ENCODE data around the gene PPP1R12A. TPM values are rescaled to one million over a fixed set of nuclear protein-coding genes. Genes with fewer than 3 reads are reported as not detected.

Gene PPP1R12A
- total RNA-seq (2011; cell fraction: chromatin; rRNA removed; ENCODE audit: low replicate concordance): 78.5 and 335 TPM in 2 replicates
- 46.4 and 56.5 TPM in 2 replicates for total RNA-seq (2011; cell fraction: nucleolus; rRNA removed)
- 94.4 and 121 TPM in 2 replicates for total RNA-seq (2011; cell fraction: nucleoplasm; rRNA removed)
- total RNA-seq (2014; rRNA removed) (68.0 and 116 TPM in 2 replicates), total RNA-seq (2014; rRNA removed; fragmentation: Illumina TruSeq; extraction: Trizol) (106 and 131 TPM in 2 replicates), total RNA-seq (2015; rRNA removed; fragmentation: Illumina TruSeq; extraction: Trizol) (118 and 119 TPM in 2 replicates), total RNA-seq (2021) (51.9 and 53.3 TPM in 2 replicates), polyA plus RNA-seq (2011; rRNA removed) (49.3 and 51.3 TPM in 2 replicates), polyA plus RNA-seq (2014; fragmentation: Illumina TruSeq; extraction: Trizol) (83.8 and 109 TPM in 2 replicates), polyA plus RNA-seq (2014; fragmentation: Nextera tagmentation; extraction: Ambion mirVana) (10 to 100 TPM; 26.4 to 42.3 TPM), polyA plus RNA-seq (2014; rRNA removed) (37.0 and 44.1 TPM in 2 replicates), polyA minus RNA-seq (2011; rRNA and poly(A)+ RNA removed) (232 and 234 TPM in 2 replicates), Bru-seq, nascent RNA (percentile 93 among the genes with signal in this experiment), BruChase-seq, experiment 1, labeled RNA remaining after a 2-hour chase (percentile 93 among the genes with signal in this experiment), BruChase-seq, experiment 2, labeled RNA remaining after a 6-hour chase (percentile 92 among the genes with signal in this experiment)
- polyA plus RNA-seq (2011; cell fraction: cytosol; rRNA removed): 11.0 and 12.7 TPM in 2 replicates
- 52.5 and 67.8 TPM in 2 replicates for polyA plus RNA-seq (2011; cell fraction: nucleus; rRNA removed)
- polyA plus RNA-seq (2012): 29.0 and 33.0 TPM in 2 replicates
- polyA minus RNA-seq (2011; cell fraction: cytosol; rRNA and poly(A)+ RNA removed): 52.6 and 79.4 TPM in 2 replicates
- polyA minus RNA-seq (2011; cell fraction: nucleus; rRNA and poly(A)+ RNA removed): 96.9 and 176 TPM in 2 replicates
- long read RNA-seq, experiment 1, full-length matches to known transcripts: 5 of 182 reads
- long read RNA-seq, experiment 1, partial matches to known transcripts: 161 of 182 reads
- long read RNA-seq, experiment 1, other reads (novel, unspliced or antisense): 16 of 182 reads
- long read RNA-seq, experiment 2, partial matches to known transcripts: 0 of 22 reads
- long read RNA-seq, experiment 2, other reads (novel, unspliced or antisense): 22 of 22 reads
- long read RNA-seq, experiment 3, partial matches to known transcripts: 49 of 56 reads
- long read RNA-seq, experiment 3, other reads (novel, unspliced or antisense): 6 of 56 reads

- Histone ChIP-seq H3K4me1 (replicated peaks in 1 of 2; ENCODE audit: control insufficient read depth in 2 of 2, insufficient read depth in 2 of 2, low read length in 2 of 2) (peaks cover 3 to 11% of the 10 kb centered on the region in 2 experiments; a peak in 3 of 5 replicates), H3K79me2 (ENCODE audit: control insufficient read depth, insufficient read depth, low read length) (peaks cover 71% of the 10 kb centered on the region), H4K20me1 (replicated peaks; ENCODE audit: control insufficient read depth, insufficient read depth, low read length) (no peaks in the 10 kb centered on the region), H3K9me3 (replicated peaks; ENCODE audit: control insufficient read depth, insufficient read depth, low read depth, low read length) (no peaks in the 10 kb centered on the region), H3K4me3 (peak within 1 kb of the TSS; percentile 91), H3K36me3 (ENCODE audit: control insufficient read depth, insufficient read depth, low read length) (peaks cover 2% of the 10 kb centered on the region; the same call in 1 of the 3 replicates), H2AFZ (ENCODE audit: low read depth, low read length) (peak within 1 kb of the TSS; percentile 87), H3K9me1 (ENCODE audit: control insufficient read depth, insufficient read depth, low read length) (no peaks in the 10 kb centered on the region), H3K27ac (ENCODE audit: extremely low read depth, low read depth, low read length) (peak within 1 kb of the TSS; percentile 97), H3K27me3 (ENCODE audit: control insufficient read depth in 2 of 2, insufficient read depth in 2 of 2, low read length in 2 of 2) (no peaks in the 10 kb centered on the region), H3K4me2 (ENCODE audit: insufficient read depth, low read length) (peak within 1 kb of the TSS; percentile 95), H3K9ac (ENCODE audit: insufficient read depth in 1 of 2, low read depth in 2 of 2, low read length in 2 of 2) (peak within 1 kb of the TSS; percentile 98 to 100)
- no TSS peak for BruUV-seq (replicated peaks)
- 1% methylated on average over 29 of the region's 44 CpGs for WGBS (ENCODE audit: insufficient coverage, low coverage, missing lambda C conversion rate)
- POLR2A ChIA-PET: interaction anchor here (0.7 to 1.0 kb wide), 4 partner anchors 9 to 234 kb away, joined by 3 to 5 read pairs (median 3); no protein-coding TSS in a partner anchor
- CTCF ChIA-PET (ENCODE audit: low intra/inter-chr PET ratio): no interaction called here
- DNase-seq (ENCODE audit: extremely low read depth in 1 of 4, low spot score in 3 of 4) (peak; percentile 91 to 98 (median 94)), ATAC-seq (peak; percentile 89), FAIRE-seq (peak; percentile 82)
- in situ Hi-C loops (cut with MboI): no loop called here
- intact Hi-C loops (cut with micrococcal nuclease): loop anchor here (2.0 to 10.0 kb wide), 3 partner anchors 40 to 150 kb away; no protein-coding TSS in a partner anchor
- TF ChIP-seq STAT6 (CRISPR knock-in tag; IDR thresholded peaks at IDR 0.05) (no peak), ARID3B (CRISPR knock-in tag; IDR thresholded peaks at IDR 0.05; ENCODE audit: borderline replicate concordance) (no peak), ZFP91 (CRISPR knock-in tag; IDR thresholded peaks at IDR 0.05) (no peak), DMBX1 (CRISPR knock-in tag; IDR thresholded peaks at IDR 0.05; ENCODE audit: borderline replicate concordance) (no peak), FOXO4 (CRISPR knock-in tag; IDR thresholded peaks at IDR 0.05) (0 out of 2 replicates have a peak, but pooled peaks have one; percentile 10), HIVEP1 (CRISPR knock-in tag; IDR thresholded peaks at IDR 0.05) (no peak), FOSL1 (tag; conservative IDR thresholded peaks at IDR 0.05) (no peak), RAD51 (IDR thresholded peaks at IDR 0.05; ENCODE audit: borderline replicate concordance, low read depth) (no peak)
Measured at GRCh38 chr12:79935021-79935623, at the start of gene PPP1R12A. PPP1R12A (minus strand) TSS chr12:79935097; CDS start chr12:79934931, 166 bp downstream.

Measured in K562 (cell line).